ENCODE measurements around the gene CNTN2. TPM values are rescaled to one million over a fixed set of nuclear protein-coding genes. Genes with fewer than 3 reads are reported as not detected.

Gene CNTN2
- polyA plus RNA-seq, 1 donor (not counting 4 experiments of a cell fraction or from before 2014, with no cell fraction given): not detected

DNA sequence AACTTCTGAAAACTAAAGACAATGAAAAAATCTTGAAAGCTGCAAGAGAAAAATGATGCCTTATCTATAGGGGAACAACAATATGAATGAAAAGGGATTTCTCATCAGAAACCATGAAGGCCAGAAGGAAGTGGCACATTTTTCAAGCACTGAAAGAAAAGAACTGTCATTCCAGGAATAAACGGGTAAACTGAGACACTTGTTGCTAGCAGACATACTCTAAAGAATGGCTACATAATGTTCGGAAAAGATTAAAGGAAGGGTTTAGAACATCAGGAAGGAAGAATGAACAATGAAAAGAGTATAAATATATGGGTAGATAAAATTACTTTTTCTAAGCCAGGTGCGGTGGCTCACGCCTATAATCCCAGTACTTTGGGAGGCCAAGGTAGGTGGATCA is 64.3 kb downstream of the CNTN2 start:
- dilution Hi-C loops (cut with MboI; ENCODE audit: extremely low pct_ligation_motif_present, low sequenced_read_pairs): no loop called here
- peaks cover 6 to 15% of the 10 kb centered on the region in 2 experiments for H3K36me3 ChIP-seq (ENCODE audit: control insufficient read depth in 2 of 2, extremely low read depth in 1 of 2, insufficient read depth in 2 of 2, low read length in 2 of 2)
- no peak overlapping the region for H3K9ac ChIP-seq (ENCODE audit: control insufficient read depth, extremely low read depth, insufficient read depth, low read length)
- H3K4me3 ChIP-seq (ENCODE audit: control insufficient read depth in 2 of 3, extremely low read depth in 1 of 3, insufficient read depth in 2 of 3, low read depth in 1 of 3, low read length in 3 of 3): no peak overlapping the region
- H3K27me3 ChIP-seq (ENCODE audit: control insufficient read depth, extremely low read depth, insufficient read depth, low read length): no peaks in the 10 kb centered on the region
- no peak for DNase-seq (ENCODE audit: low read depth, low spot score)
- peaks cover 2% of the 10 kb centered on the region for H3K79me2 ChIP-seq (ENCODE audit: control insufficient read depth, insufficient read depth, low read length)
- no peak for FAIRE-seq
- no peaks in the 10 kb centered on the region for H3K9me1 ChIP-seq (ENCODE audit: control insufficient read depth, extremely low read depth, insufficient read depth, low read length)
- H3K27ac ChIP-seq (ENCODE audit: control insufficient read depth, insufficient read depth, low read length): no peak overlapping the region
- no peak overlapping the region for H3K4me2 ChIP-seq (ENCODE audit: control insufficient read depth, extremely low read depth, insufficient read depth, low read depth, low read length)
- H3K9me3 ChIP-seq (ENCODE audit: control insufficient read depth, low read depth, low read length): no peaks in the 10 kb centered on the region
- TF ChIP-seq, protein P1, sequence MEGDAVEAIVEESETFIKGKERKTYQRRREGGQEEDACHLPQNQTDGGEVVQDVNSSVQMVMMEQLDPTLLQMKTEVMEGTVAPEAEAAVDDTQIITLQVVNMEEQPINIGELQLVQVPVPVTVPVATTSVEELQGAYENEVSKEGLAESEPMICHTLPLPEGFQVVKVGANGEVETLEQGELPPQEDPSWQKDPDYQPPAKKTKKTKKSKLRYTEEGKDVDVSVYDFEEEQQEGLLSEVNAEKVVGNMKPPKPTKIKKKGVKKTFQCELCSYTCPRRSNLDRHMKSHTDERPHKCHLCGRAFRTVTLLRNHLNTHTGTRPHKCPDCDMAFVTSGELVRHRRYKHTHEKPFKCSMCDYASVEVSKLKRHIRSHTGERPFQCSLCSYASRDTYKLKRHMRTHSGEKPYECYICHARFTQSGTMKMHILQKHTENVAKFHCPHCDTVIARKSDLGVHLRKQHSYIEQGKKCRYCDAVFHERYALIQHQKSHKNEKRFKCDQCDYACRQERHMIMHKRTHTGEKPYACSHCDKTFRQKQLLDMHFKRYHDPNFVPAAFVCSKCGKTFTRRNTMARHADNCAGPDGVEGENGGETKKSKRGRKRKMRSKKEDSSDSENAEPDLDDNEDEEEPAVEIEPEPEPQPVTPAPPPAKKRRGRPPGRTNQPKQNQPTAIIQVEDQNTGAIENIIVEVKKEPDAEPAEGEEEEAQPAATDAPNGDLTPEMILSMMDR (optimal IDR thresholded peaks at IDR 0.05 in 1 of 3, IDR thresholded peaks at IDR 0.05 in 1 of 3, conservative IDR thresholded peaks at IDR 0.05 in 1 of 3; ENCODE audit: extremely low read depth in 1 of 3, insufficient read depth in 2 of 3, low read length in 3 of 3): no peak
- no peak for TF ChIP-seq EZH2 (IDR thresholded peaks at IDR 0.05; ENCODE audit: low read length)
- H4K20me1 ChIP-seq (ENCODE audit: control insufficient read depth, extremely low read depth, insufficient read depth, low read length): no peaks in the 10 kb centered on the region
- H3K4me1 ChIP-seq (ENCODE audit: control insufficient read depth, extremely low read depth, insufficient read depth, low read length): no peaks in the 10 kb centered on the region
- no peak overlapping the region for H2AFZ ChIP-seq (ENCODE audit: control insufficient read depth, low read length)

DNA sequence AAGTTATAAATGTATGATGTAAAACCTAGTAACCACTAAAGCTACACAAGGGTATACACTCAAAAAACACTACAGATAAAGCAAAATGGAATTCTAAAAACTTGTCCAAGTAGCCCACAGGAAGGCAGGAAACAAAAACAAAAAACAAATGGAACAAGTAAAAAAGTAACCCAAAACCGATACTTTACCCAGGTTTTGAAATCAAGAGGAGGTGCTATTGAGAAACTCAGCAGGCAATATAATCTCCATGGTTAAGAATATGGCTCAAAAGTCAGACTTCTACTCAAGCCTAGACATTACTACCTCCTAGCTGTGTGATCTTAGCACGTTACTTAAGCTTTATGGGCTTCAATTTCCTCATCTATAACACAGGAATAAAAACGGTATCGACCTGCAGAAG is 65.5 kb downstream of the CNTN2 start:
- H3K4me3 ChIP-seq (ENCODE audit: control insufficient read depth in 2 of 3, extremely low read depth in 1 of 3, insufficient read depth in 2 of 3, low read depth in 1 of 3, low read length in 3 of 3): no peak overlapping the region
- dilution Hi-C loops (cut with MboI; ENCODE audit: extremely low pct_ligation_motif_present, low sequenced_read_pairs): no loop called here
- no peak for FAIRE-seq

More for the DNA sequence above, 65.5 kb downstream of the CNTN2 start:
- Histone ChIP-seq H4K20me1 (ENCODE audit: control insufficient read depth, extremely low read depth, insufficient read depth, low read length) (no peaks in the 10 kb centered on the region), H3K4me1 (ENCODE audit: control insufficient read depth, extremely low read depth, insufficient read depth, low read length) (no peaks in the 10 kb centered on the region), H2AFZ (ENCODE audit: control insufficient read depth, low read length) (no peak overlapping the region), H3K9ac (ENCODE audit: control insufficient read depth, extremely low read depth, insufficient read depth, low read length) (no peak overlapping the region), H3K9me1 (ENCODE audit: control insufficient read depth, extremely low read depth, insufficient read depth, low read length) (no peaks in the 10 kb centered on the region), H3K4me2 (ENCODE audit: control insufficient read depth, extremely low read depth, insufficient read depth, low read depth, low read length) (no peak overlapping the region), H3K79me2 (ENCODE audit: control insufficient read depth, insufficient read depth, low read length) (peaks cover 2% of the 10 kb centered on the region), H3K9me3 (ENCODE audit: control insufficient read depth, low read depth, low read length) (no peaks in the 10 kb centered on the region), H3K27ac (ENCODE audit: control insufficient read depth, insufficient read depth, low read length) (no peak overlapping the region), H3K27me3 (ENCODE audit: control insufficient read depth, extremely low read depth, insufficient read depth, low read length) (no peaks in the 10 kb centered on the region), H3K36me3 (ENCODE audit: control insufficient read depth in 2 of 2, extremely low read depth in 1 of 2, insufficient read depth in 2 of 2, low read length in 2 of 2) (peaks cover 6 to 15% of the 10 kb centered on the region in 2 experiments)
- TF ChIP-seq EZH2 (IDR thresholded peaks at IDR 0.05; ENCODE audit: low read length): no peak
- TF ChIP-seq, protein P1 (optimal IDR thresholded peaks at IDR 0.05 in 1 of 3, IDR thresholded peaks at IDR 0.05 in 1 of 3, conservative IDR thresholded peaks at IDR 0.05 in 1 of 3; ENCODE audit: extremely low read depth in 1 of 3, insufficient read depth in 2 of 3, low read length in 3 of 3): no peak
- DNase-seq (ENCODE audit: low read depth, low spot score): no peak
